CD4-positive, alpha-beta T cell (primary cell): ENCODE data around the gene ANAPC10. TPM values are rescaled to one million over a fixed set of nuclear protein-coding genes. Genes with fewer than 3 reads are reported as not detected.

ENCODE experiments used
- ATAC-seq: fragments of 200-7000 bp; cut with Tn5 transposase; one replicate; pipeline ENCODE4 v1.10.0; 2022; ENCODE audit warnings: mild to moderate bottlenecking; ENCODE audit not compliant: poor library complexity
- CTCF ChIA-PET: fragments of 350-600 bp; sonication (Branson Sonifier 250); formaldehyde crosslinking; loops from one replicate; lab custom pipeline; 2021; ENCODE audit warnings: antibody characterized with exemption, inconsistent platforms; lab: Charles Lee
- POLR2A ChIA-PET: fragments of 350-600 bp; sonication (Branson Sonifier 250); formaldehyde crosslinking; loops from one replicate; lab custom pipeline; 2021; ENCODE audit warnings: antibody characterized with exemption, inconsistent platforms; lab: Charles Lee
- DNase-seq, 14 experiments: peaks; one replicate each; pipeline ENCODE4 v3.0.0-alpha.2; 2013 to 2020; ENCODE audit warnings: mixed read lengths in 2 of 14
- H3K27ac ChIP-seq, 2 donors: one replicate each; pipeline versions ENCODE4 v1.5.1 to v1.7.0; 2013; ENCODE audit warnings: low read length in 2 of 2, low read depth in 1 of 2, mild to moderate bottlenecking in 1 of 2
- H3K27me3 ChIP-seq, 2 experiments: 1 replicate in 1 of 2; 2 replicates in 1 of 2; pipeline versions ENCODE4 v1.6.1 to v1.7.0; 2013; ENCODE audit warnings: low read length in 2 of 2, control low read depth in 1 of 2, mild to moderate bottlenecking in 1 of 2, moderate library complexity in 1 of 2; ENCODE audit not compliant: insufficient read depth in 2 of 2, control insufficient read depth in 1 of 2
- H3K36me3 ChIP-seq: one replicate; pipeline ENCODE4 v1.6.1; 2013; ENCODE audit warnings: low read length, control low read depth; ENCODE audit not compliant: insufficient read depth
- H3K4me1 ChIP-seq: one replicate; pipeline ENCODE4 v1.6.1; 2013; ENCODE audit warnings: low read length, control low read depth; ENCODE audit not compliant: insufficient read depth
- H3K4me3 ChIP-seq: one replicate; pipeline ENCODE4 v1.5.1; 2013; ENCODE audit warnings: mild to moderate bottlenecking, low read length, moderate library complexity
- H3K9me3 ChIP-seq, 2 experiments: 1 replicate in 1 of 2; 2 replicates in 1 of 2; pipeline versions ENCODE4 v1.6.1 to v1.7.0; 2013; ENCODE audit warnings: low read length in 2 of 2, mild to moderate bottlenecking in 2 of 2, control low read depth in 1 of 2, moderate library complexity in 1 of 2; ENCODE audit not compliant: control insufficient read depth in 1 of 2, insufficient read depth in 1 of 2
- H3K27ac Mint-ChIP-seq: one replicate; pipeline ENCODE4 v1.8.0; 2020; ENCODE audit warnings: mixed read lengths
- H3K27me3 Mint-ChIP-seq: one replicate; pipeline ENCODE4 v1.8.0; 2021; ENCODE audit warnings: mixed read lengths
- H3K36me3 Mint-ChIP-seq: one replicate; pipeline ENCODE4 v1.8.0; 2021; ENCODE audit warnings: low read depth, mixed read lengths
- H3K4me1 Mint-ChIP-seq: one replicate; pipeline ENCODE4 v1.8.0; 2021; ENCODE audit warnings: low read depth, mixed read lengths
- H3K4me3 Mint-ChIP-seq: one replicate; pipeline ENCODE4 v1.8.0; 2020; ENCODE audit warnings: mild to moderate bottlenecking, mixed read lengths
- H3K9me3 Mint-ChIP-seq: one replicate; pipeline ENCODE4 v1.8.0; 2020; ENCODE audit warnings: mixed read lengths
- intact Hi-C, 2 experiments: fragments of 100-400 bp; cut with DNase I in 1 of 2; cut with micrococcal nuclease in 1 of 2; formaldehyde crosslinking; loops; one replicate each; pipeline versions ENCODE4 v1.15.1 to v1.9.0; 2023 to 2025; cut with DNase I, micrococcal nuclease
- total RNA-seq, 174 experiments: library from RNA in 2 of 174; stranded (reverse) in 2 of 174; gene quantifications; one replicate each; pipeline ENCODE4 v1.2.3 and lab custom pipeline; 2021 to 2026
- TF ChIP-seq, protein P1 (sequence below): fragments of 200-600 bp; IDR thresholded peaks from one replicate; pipeline ENCODE4 v1.8.0; 2022; ENCODE audit warnings: antibody characterized with exemption, mild to moderate bottlenecking

The ANAPC10 gene
- total RNA-seq, 2 experiments from 2014 or later = 25.8 to 27.5 TPM

DNA sequence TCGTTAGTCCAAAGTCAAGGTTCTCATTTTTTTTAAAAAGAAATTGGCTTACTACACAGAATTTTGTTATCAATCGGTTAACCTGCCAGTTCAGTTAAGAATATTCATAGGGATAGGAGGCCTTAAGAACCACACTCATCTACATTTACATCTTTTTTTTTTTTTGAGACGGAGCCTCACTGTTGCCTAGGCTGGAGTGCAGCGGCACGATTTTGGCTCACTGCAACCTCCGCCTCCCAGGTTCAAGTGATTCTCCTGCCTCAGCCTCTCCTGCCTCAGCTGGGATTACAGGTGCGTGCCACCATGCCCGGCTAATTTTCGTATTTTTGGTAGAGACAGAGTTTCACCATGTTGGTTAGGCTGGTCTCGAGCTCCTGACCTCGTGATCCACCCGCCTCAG, 33.9 kb upstream of the ANAPC10 start:
- peaks cover 25% of the 10 kb centered on the region for H3K36me3 ChIP-seq
- no peak overlapping the region for H3K4me3 ChIP-seq
- TF ChIP-seq, protein P1, sequence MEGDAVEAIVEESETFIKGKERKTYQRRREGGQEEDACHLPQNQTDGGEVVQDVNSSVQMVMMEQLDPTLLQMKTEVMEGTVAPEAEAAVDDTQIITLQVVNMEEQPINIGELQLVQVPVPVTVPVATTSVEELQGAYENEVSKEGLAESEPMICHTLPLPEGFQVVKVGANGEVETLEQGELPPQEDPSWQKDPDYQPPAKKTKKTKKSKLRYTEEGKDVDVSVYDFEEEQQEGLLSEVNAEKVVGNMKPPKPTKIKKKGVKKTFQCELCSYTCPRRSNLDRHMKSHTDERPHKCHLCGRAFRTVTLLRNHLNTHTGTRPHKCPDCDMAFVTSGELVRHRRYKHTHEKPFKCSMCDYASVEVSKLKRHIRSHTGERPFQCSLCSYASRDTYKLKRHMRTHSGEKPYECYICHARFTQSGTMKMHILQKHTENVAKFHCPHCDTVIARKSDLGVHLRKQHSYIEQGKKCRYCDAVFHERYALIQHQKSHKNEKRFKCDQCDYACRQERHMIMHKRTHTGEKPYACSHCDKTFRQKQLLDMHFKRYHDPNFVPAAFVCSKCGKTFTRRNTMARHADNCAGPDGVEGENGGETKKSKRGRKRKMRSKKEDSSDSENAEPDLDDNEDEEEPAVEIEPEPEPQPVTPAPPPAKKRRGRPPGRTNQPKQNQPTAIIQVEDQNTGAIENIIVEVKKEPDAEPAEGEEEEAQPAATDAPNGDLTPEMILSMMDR = no peak
- H3K27ac ChIP-seq = no peak overlapping the region
- H3K9me3 ChIP-seq = no peaks in the 10 kb centered on the region
- Mint-ChIP-seq H3K36me3 (peaks cover 79% of the 10 kb centered on the region), H3K4me3 (no peak overlapping the region), H3K9me3 (no peaks in the 10 kb centered on the region), H3K27ac (peak overlapping the region; percentile 45), H3K27me3 (no peaks in the 10 kb centered on the region), H3K4me1 (peaks cover 47% of the 10 kb centered on the region)
- ChIA-PET CTCF (no interaction called here), POLR2A (no interaction called here)
- H3K4me1 ChIP-seq = no peaks in the 10 kb centered on the region
- H3K27me3 ChIP-seq = no peaks in the 10 kb centered on the region
- intact Hi-C loops = no loop called here
- no peak for ATAC-seq
- DNase-seq = no peak

GRCh38 chr4:145130788-145131399, 32.9 kb upstream of the ANAPC10 start:
- Mint-ChIP-seq H3K9me3 (no peaks in the 10 kb centered on the region), H3K27me3 (no peaks in the 10 kb centered on the region), H3K4me1 (peaks cover 49% of the 10 kb centered on the region), H3K36me3 (peaks cover 83% of the 10 kb centered on the region), H3K27ac (peak overlapping the region; percentile 45), H3K4me3 (no peak overlapping the region)
- Histone ChIP-seq H3K27me3 (no peaks in the 10 kb centered on the region), H3K27ac (peak overlapping the region in 1 of 2 donors; percentile 25), H3K9me3 (no peaks in the 10 kb centered on the region), H3K4me1 (peaks cover 5% of the 10 kb centered on the region), H3K36me3 (peaks cover 34% of the 10 kb centered on the region), H3K4me3 (no peak overlapping the region)
- TF ChIP-seq, protein P1 = no peak
- intact Hi-C loops = no loop called here
- ATAC-seq = no peak
- ChIA-PET POLR2A (interaction anchor here (0.7 kb wide), 1 partner anchor 25 kb away, joined by 3 read pairs; no protein-coding TSS in a partner anchor), CTCF (no interaction called here)
- DNase-seq = no peak

GRCh38 chr4:145130130-145130529, 32.1 kb upstream of the ANAPC10 start:
- no peak overlapping the region for H3K4me3 Mint-ChIP-seq
- CTCF ChIA-PET = no interaction called here
- POLR2A ChIA-PET = no interaction called here
- peak overlapping the region; percentile 45 for H3K27ac Mint-ChIP-seq
- DNase-seq (no peak), ATAC-seq (no peak)
- TF ChIP-seq, protein P1 = no peak
- H3K4me1 Mint-ChIP-seq = peaks cover 43% of the 10 kb centered on the region
- Histone ChIP-seq H3K27ac (no peak overlapping the region), H3K4me3 (no peak overlapping the region), H3K9me3 (no peaks in the 10 kb centered on the region), H3K36me3 (peaks cover 40% of the 10 kb centered on the region), H3K4me1 (peaks cover 10% of the 10 kb centered on the region), H3K27me3 (no peaks in the 10 kb centered on the region)
- peaks cover 83% of the 10 kb centered on the region for H3K36me3 Mint-ChIP-seq
- intact Hi-C loops = no loop called here
- H3K27me3 Mint-ChIP-seq = no peaks in the 10 kb centered on the region
- no peaks in the 10 kb centered on the region for H3K9me3 Mint-ChIP-seq
